Keratinocyte (primary cell): ENCODE data around the gene HEATR9. TPM values are rescaled to one million over a fixed set of nuclear protein-coding genes. Genes with fewer than 3 reads are reported as not detected.

Source experiments
- DNase-seq: peaks from one replicate; pipeline ENCODE4 v3.0.0-alpha.2; 2011; ENCODE audit warnings: low read depth, missing footprints, low spot score
- FAIRE-seq: peaks from 2 replicates; lab custom pipeline; 2011; peaks lifted over from hg19 to GRCh38; lab: Jason Lieb, UNC
- H2AFZ ChIP-seq: 2 replicates; pipeline ENCODE4 v1.6.0; 2012; ENCODE audit warnings: low read length, control low read depth, inconsistent platforms; ENCODE audit not compliant: control insufficient read depth
- H3K27ac ChIP-seq: 2 replicates; pipeline ENCODE4 v1.5.1; 2011; ENCODE audit warnings: low read length; ENCODE audit not compliant: control insufficient read depth, insufficient read depth
- H3K27me3 ChIP-seq: 3 replicates; pipeline ENCODE4 v1.6.0; 2011; ENCODE audit warnings: low read length; ENCODE audit not compliant: control insufficient read depth, insufficient read depth; ENCODE audit errors: extremely low read depth
- H3K36me3 ChIP-seq, 2 experiments: 2 replicates in 1 of 2; 3 replicates in 1 of 2; pipeline ENCODE4 v1.5.1; 2011; ENCODE audit warnings: low read length in 2 of 2, mild to moderate bottlenecking in 1 of 2; ENCODE audit not compliant: control insufficient read depth in 2 of 2, insufficient read depth in 2 of 2; ENCODE audit errors: extremely low read depth in 1 of 2
- H3K4me1 ChIP-seq: 3 replicates; pipeline ENCODE4 v1.5.1; 2011; ENCODE audit warnings: low read length; ENCODE audit not compliant: control insufficient read depth, insufficient read depth; ENCODE audit errors: extremely low read depth
- H3K4me2 ChIP-seq: 3 replicates; pipeline ENCODE4 v1.6.0; 2011; ENCODE audit warnings: low read depth, low read length; ENCODE audit not compliant: control insufficient read depth, insufficient read depth; ENCODE audit errors: extremely low read depth
- H3K4me3 ChIP-seq, 3 experiments: fragments of 200-600 bp in 1 of 3; sonication (generic) in 1 of 3; 2 replicates in 2 of 3; 3 replicates in 1 of 3; pipeline ENCODE4 v1.5.1; 2011 to 2016; ENCODE audit warnings: low read length in 3 of 3, mild to moderate bottlenecking in 3 of 3, control low read depth in 2 of 3, inconsistent platforms in 1 of 3, low read depth in 1 of 3, mixed read lengths in 1 of 3, mixed run types in 1 of 3, moderate library complexity in 1 of 3; ENCODE audit not compliant: control insufficient read depth in 2 of 3, insufficient read depth in 2 of 3; ENCODE audit errors: extremely low read depth in 1 of 3
- H3K79me2 ChIP-seq: 2 replicates; pipeline ENCODE4 v1.6.0; 2012; ENCODE audit warnings: low read length; ENCODE audit not compliant: control insufficient read depth, insufficient read depth
- H3K9ac ChIP-seq: 3 replicates; pipeline ENCODE4 v1.6.0; 2011; ENCODE audit warnings: low read length; ENCODE audit not compliant: control insufficient read depth, insufficient read depth; ENCODE audit errors: extremely low read depth
- H3K9me1 ChIP-seq: 3 replicates; pipeline ENCODE4 v1.6.0; 2011; ENCODE audit warnings: low read length; ENCODE audit not compliant: control insufficient read depth, insufficient read depth; ENCODE audit errors: extremely low read depth
- H3K9me3 ChIP-seq: 2 replicates; pipeline ENCODE4 v1.5.1; 2012; ENCODE audit warnings: low read depth, low read length; ENCODE audit not compliant: control insufficient read depth
- H4K20me1 ChIP-seq: 3 replicates; pipeline ENCODE4 v1.6.0; 2011; ENCODE audit warnings: low read length; ENCODE audit not compliant: control insufficient read depth, insufficient read depth; ENCODE audit errors: extremely low read depth
- CTCF ChIP-seq, 3 experiments: IDR thresholded peaks in 1 of 3; conservative IDR thresholded peaks in 1 of 3; optimal IDR thresholded peaks in 1 of 3; 2 replicates in 2 of 3; 3 replicates in 1 of 3; pipeline versions ENCODE3 to v1.5.1; 2011; ENCODE audit warnings: low read length in 3 of 3, mild to moderate bottlenecking in 3 of 3, moderate library complexity in 2 of 3, control low read depth in 1 of 3, inconsistent platforms in 1 of 3; ENCODE audit not compliant: insufficient read depth in 2 of 3; ENCODE audit errors: extremely low read depth in 1 of 3
- EZH2 ChIP-seq: IDR thresholded peaks from one replicate; pipeline ENCODE4 v1.6.1; 2012; ENCODE audit warnings: inconsistent platforms, mild to moderate bottlenecking, low read length, moderate library complexity
- dilution Hi-C: fragments of 300-500 bp; cut with MboI; formaldehyde crosslinking; loops from one replicate; pipeline ENCODE4 v1.7.0; 2020; ENCODE audit warnings: low sequenced_read_pairs; ENCODE audit not compliant: extremely low pct_ligation_motif_present
- polyA plus RNA-seq, 5 experiments: library from polyadenylated mRNA; depleted of rRNA in 3 of 5; stranded (reverse) in 3 of 5; stranded (forward) in 1 of 5; unstranded in 1 of 5; fragments of >200 nt; gene quantifications; 1 replicate in 1 of 5; 2 replicates in 3 of 5; 3 replicates in 1 of 5; pipeline versions ENCODE4 v1.2.1 to v1.2.3, GENCODE V29; 2011 to 2012; ENCODE audit warnings: missing spikeins in 2 of 5, low read depth in 1 of 5, low replicate concordance in 1 of 5

The HEATR9 gene
- polyA plus RNA-seq, 1 donor (not counting 4 experiments of a cell fraction or from before 2014, with no cell fraction given) = not detected

DNA sequence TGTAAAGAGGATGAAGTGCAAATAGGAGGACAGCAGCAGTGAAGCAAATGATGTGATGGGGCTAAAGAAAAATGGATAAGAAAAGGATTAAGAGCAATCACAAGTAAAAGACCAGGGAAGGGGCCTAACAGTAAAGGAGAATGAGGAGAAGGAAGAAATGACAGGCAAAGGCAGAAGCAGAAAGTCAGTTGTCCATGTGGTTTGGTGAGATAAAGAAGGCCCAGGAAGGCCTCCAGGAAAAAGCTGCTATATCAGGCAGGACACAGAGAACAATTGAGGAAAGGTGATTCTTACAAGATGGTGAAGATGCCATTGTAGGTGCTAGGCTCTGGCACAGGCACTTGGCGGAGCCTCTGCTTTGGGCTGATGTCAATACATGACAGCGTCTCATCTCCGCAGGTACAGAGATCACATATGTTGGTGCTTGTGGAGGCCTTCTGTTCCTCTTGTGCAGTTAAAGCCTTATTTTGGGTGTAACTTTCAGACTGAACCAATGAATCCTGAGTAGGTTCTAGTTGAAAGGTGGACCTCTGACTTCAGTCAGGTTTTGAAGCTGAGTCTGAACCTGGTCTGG, 43.7 kb upstream of the HEATR9 start:
- no peak overlapping the region for H3K27ac ChIP-seq
- H3K9me1 ChIP-seq = no peaks in the 10 kb centered on the region
- no peaks in the 10 kb centered on the region for H3K36me3 ChIP-seq
- no peaks in the 10 kb centered on the region for H3K27me3 ChIP-seq
- H3K4me1 ChIP-seq = no peaks in the 10 kb centered on the region
- H2AFZ ChIP-seq = no peak overlapping the region
- no peaks in the 10 kb centered on the region for H4K20me1 ChIP-seq
- no peak for FAIRE-seq
- H3K4me2 ChIP-seq = no peak overlapping the region
- H3K9me3 ChIP-seq = no peaks in the 10 kb centered on the region
- H3K79me2 ChIP-seq = no peaks in the 10 kb centered on the region
- no peak for TF ChIP-seq CTCF (optimal IDR thresholded peaks at IDR 0.05 in 1 of 3, IDR thresholded peaks at IDR 0.05 in 1 of 3, conservative IDR thresholded peaks at IDR 0.05 in 1 of 3; ENCODE audit: extremely low read depth in 1 of 3, insufficient read depth in 2 of 3, low read length in 3 of 3)
- TF ChIP-seq EZH2 = no peak
- dilution Hi-C loops = no loop called here
- no peak overlapping the region for H3K4me3 ChIP-seq
- no peak for DNase-seq
- no peak overlapping the region for H3K9ac ChIP-seq

DNA sequence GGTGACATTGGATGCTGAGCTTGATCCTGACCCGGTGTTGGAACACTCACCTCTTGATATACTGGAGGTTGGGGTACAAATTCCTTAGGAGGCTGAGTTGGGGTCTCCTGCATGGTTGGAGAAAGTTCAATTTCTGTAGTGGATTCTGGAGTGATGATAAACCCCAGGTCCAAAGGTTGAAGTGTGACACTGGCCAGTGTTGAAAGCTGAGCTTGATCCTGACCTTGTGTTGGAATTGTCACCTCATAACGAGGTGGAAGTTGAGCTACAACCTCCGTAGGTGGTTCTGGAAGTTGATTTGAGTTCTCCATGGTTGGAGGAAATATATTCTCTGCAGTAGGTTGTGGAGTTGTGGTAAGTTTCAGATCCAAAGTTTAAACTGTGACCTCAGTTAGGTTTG, 40.7 kb upstream of the HEATR9 start:
- no peak overlapping the region for H2AFZ ChIP-seq
- no peaks in the 10 kb centered on the region for H3K9me1 ChIP-seq
- no peaks in the 10 kb centered on the region for H3K36me3 ChIP-seq
- H3K9me3 ChIP-seq = no peaks in the 10 kb centered on the region
- H3K4me3 ChIP-seq = no peak overlapping the region
- no peaks in the 10 kb centered on the region for H4K20me1 ChIP-seq
- no peaks in the 10 kb centered on the region for H3K4me1 ChIP-seq
- H3K27ac ChIP-seq = no peak overlapping the region
- DNase-seq (no peak), FAIRE-seq (no peak)
- no peak overlapping the region for H3K9ac ChIP-seq
- H3K27me3 ChIP-seq = peaks cover 4% of the 10 kb centered on the region
- H3K4me2 ChIP-seq = no peak overlapping the region
- no peaks in the 10 kb centered on the region for H3K79me2 ChIP-seq
- dilution Hi-C loops = no loop called here
- TF ChIP-seq EZH2 (no peak), CTCF (optimal IDR thresholded peaks at IDR 0.05 in 1 of 3, IDR thresholded peaks at IDR 0.05 in 1 of 3, conservative IDR thresholded peaks at IDR 0.05 in 1 of 3; ENCODE audit: extremely low read depth in 1 of 3, insufficient read depth in 2 of 3, low read length in 3 of 3) (no peak)
